NCI-H146 treated with DMSO at 0.1 percent for 48 hours (cell line): ENCODE results near the gene KCNH1.
"Not testable (repeated sequence)": the region's sequence is repeated elsewhere in the genome, so short reads cannot be mapped to it uniquely, and the experiment has no call there.

ENCODE experiments used
- DNase-seq: peaks from one replicate; lab custom pipeline; 2025; ENCODE audit not compliant: unreplicated experiment; lab: John Stamatoyannopoulos, UW

The KCNH1 gene

DNA sequence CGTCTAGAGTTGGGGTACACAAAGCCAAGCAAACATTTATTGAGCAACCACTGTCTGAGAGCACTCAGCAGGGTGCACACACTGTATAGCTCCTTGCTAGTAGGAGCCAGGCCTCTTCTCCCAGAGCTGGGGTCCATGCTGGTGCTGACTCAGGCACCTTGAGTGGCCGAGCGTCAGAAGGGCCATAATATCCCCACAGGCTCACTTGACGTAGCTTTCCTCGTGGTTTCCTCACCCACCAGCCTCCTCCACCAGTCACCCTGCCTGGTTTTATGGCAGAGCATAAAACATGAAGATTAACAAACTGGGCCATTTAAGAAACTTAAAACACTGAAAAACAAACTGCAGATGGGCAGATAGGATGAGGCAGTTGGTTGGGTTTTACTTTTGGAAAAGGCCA is 443.7 kb downstream of the KCNH1 start:
- DNase-seq, result no peak

DNA sequence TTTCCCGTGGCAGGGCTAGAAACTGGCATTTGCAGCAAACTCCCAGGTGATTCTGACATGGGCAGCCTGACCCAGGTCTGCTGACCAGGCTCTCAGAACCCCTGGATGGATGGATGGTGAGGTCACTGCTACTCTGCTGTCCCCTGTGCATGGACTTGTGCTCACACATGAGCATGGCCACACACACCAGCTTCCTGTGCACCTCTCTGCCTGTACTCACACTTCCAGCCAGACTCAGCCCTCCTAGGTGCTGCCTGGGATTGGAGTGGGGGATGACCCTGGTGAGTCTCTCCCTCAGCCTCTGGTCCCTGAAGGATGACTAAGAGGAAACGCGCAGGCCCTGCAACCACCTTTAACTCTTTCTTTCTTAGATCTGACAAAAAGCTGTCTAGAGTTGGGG is 444.1 kb downstream of the KCNH1 start:
- DNase-seq, result no peak

DNA sequence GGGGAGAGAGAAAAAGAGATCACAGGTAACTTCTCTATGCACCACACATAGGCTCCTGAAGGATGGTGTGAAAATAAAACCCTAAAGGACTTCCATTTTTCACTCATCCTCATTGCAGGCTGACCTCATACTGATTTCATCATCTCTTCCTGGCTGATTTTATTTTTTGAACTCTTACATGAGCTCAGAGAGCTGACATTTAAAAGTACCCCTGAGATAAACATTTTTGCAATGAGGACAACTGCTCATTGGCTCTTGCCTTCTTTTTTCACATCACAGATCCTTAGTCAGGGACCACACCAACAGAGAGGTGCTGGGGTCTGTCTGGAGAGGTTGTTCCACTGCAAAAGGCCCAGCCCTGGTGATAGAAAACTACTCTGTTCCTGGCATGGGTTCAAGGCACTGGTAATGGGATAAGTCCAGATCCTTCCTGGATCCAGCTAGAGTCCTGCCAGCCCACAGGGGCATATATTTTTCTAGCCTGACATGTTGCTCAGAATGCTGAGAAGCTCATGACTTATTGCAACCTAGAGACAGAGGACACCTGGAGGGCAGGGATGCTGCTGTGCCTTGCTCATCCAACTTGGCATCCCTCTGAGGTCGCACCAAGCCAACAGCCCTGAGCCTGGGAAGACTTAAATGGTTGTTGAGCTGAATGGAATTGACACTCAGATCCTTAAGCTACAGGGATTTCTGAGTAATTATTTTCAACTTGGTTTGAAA is 445.3 kb downstream of the KCNH1 start:
- DNase-seq, result no peak

DNA sequence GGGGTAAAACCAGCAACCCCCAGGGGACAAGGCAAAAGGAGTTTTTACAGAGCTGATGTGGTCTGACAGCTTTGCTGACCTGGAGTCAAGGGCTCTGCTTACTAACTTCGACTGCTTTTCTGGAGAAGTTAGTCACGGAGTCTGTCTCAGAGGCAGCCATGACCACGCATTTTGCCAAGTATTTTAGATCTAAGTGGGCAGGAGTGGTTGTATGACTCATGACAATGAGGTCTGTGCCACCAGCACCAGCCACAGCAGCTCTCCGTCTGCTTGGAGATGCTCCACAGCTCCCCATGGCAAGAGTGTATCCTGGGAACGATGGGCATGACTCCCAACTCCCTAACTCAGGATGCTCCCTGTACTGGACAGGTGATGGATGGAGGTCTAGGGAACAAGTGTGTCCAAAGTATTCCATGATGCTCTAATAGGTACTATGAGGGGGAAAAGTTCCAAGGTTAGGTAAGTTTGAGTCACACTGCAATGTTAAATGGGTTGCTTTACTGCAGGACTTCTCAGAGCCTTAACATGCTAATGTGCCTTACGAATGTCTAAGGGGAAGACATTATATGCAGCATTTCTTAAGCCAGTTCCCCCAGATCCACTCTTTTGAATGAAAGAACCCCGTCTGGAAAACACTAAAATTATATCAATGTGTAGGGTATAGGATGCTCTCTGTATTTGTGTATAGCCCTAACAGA is 446.2 kb downstream of the KCNH1 start:
- DNase-seq, result no peak

DNA sequence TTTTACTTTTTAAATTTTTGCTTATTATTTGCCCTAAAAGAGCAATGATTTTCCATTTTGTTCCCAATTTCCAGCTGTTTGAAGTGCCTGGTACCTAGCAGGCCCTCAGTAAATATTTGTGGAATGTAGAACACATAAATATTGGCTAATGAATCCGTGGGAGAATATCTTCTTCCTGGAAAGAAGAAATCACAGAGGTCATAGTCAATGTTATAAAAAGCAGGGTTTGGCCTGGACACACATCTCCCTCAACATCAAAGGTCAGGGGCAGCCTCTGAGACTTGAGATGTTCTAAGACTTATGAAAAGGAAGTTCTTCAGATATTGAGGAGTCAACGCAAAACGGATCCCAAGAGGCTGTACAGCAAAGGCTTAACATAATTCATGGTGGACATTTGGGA is 447.1 kb downstream of the KCNH1 start:
- no peak for DNase-seq

DNA sequence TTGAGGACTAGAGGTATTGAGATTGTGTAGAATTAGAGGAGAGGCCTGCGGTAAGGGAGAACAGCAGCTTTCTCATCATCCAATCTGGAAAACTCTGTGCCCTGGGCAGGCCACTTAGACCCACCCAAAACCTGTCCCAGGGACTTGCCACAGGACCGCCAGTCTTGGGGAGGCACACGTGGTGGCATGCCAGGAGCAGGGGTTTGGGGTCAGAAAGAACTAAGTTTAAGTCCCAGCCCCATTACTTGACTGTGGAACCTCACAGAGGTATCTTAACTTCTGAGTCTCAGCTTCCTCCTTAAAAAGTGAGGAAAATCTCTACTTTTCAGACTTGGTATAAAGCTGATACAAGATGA is 448.7 kb downstream of the KCNH1 start:
- DNase-seq, result no peak

DNA sequence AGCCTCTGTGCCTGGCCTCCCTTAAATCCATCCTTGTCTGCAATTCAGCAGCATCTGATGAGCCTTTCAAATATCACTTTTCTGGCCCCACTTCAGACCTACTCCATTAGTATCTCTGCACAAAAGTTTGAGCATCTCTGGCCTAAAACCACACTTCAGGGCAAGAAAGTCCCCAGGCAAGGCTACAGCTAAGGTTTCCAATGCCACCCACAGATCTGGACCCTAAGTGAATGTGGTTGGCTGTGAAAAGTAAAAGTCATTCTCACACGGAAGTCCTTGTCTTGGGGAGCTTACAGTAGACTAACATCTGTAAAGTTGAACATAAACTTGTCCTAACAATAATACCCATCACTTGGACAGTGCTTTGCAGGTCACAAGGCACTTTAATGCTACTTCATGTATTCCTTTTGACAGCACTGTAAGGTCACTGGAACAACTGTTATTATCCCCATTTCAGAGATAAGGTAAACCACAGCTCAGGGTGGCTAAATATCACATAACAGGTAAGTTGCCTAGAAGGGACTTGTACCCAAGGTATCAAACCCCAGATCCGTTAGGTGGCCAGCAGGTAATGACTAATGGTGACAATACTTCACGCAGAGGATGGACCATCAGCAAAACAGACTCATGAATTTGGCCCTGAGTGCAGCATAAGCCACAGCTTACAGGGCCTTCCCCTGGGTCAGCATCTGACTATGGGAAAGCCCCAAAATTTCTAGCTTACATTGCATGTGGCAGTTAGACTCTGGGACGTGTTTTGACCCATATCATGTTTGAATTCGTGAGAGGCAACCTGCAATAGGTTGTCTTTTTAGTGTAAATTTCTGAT is 449.3 kb downstream of the KCNH1 start:
- DNase-seq, result no peak

DNA sequence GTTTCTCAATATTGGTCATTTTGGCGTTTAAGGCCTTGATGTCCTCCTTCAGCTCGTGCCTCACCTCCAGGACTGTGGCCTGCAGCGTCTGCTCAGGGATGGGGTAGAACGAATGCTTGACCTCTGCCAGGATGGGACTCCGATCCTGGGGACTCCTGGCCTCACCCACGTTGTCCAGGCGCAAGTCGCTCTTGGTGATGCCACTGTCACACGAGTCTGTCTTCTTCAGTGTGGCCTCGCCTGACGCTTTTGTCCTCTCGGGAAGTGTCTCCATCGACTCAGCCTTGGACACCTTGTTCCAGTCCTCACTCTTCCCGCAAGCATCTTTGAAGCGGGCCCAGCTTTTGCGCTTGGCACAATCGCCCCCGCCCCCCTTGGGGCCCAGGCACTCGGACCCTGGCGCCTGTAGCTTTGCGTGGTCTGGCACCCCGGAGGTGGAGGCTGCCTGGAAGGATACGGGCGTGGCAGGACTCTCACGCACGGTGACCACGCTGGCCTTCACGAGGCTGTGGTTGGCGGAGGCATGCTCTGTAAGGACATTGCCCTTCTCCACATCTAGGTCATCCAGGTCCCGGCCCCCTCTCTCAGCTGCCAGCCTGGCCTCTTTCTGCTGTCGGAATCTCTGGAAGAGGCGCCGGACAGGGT is 450.4 kb downstream of the KCNH1 start:
- DNase-seq, result no peak

DNA sequence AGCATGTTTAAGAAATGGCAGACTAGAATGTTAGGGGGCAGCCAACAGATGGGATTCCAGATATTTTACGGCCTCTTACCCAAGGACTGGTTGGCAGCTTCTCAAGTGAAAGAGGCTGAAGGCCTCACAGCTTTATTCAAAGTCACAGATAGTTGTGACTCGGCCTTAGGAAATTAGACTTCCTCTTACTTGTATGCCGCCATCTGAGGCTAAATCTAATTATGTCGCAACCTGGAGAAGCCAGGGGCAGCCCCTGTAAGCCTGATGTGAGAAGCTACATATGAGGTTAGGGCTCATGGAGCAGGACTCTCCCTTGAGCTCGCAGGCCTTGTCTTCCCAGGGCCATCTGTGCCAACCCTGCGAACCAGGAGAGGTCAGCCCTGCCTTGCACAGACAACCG is 452.8 kb downstream of the KCNH1 start:
- no peak for DNase-seq

DNA sequence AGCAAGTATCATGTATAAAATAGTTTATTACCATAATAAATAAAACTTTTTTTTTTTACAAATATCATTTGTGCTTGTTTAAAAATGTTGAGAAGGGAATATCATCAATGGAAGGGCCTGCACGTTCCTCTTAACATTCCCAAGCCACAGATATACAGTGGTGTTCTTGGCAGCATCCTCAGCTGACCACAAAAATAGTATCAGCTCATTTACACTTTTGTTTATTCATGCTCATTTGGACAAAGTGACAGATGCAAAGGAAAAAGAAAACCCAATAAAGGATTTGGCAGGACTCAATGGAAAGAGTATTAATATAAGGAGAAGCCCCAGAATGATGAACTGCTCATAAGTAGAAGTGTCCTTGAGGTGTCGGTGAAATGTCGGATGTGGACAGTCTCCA is 455.6 kb downstream of the KCNH1 start:
- no peak for DNase-seq

DNA sequence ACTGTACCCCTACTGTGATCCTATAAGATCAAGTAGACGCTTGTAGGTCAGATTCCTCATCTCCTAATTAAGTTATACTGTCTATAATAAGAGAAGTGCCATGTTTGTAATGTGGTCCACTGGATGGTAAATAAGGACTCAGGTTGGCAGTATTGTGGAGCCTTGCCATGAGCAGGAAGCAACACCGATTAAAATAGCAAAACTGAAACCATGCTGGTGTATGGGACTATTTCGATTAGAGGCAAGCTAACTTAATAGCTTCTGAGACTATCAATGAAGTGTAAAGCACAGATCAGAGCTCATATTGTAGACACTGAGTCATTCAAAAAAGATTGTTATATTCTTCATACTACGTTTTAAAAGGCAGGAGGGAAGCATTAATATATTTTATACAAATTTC is 456.4 kb downstream of the KCNH1 start:
- DNase-seq, result no peak

DNA sequence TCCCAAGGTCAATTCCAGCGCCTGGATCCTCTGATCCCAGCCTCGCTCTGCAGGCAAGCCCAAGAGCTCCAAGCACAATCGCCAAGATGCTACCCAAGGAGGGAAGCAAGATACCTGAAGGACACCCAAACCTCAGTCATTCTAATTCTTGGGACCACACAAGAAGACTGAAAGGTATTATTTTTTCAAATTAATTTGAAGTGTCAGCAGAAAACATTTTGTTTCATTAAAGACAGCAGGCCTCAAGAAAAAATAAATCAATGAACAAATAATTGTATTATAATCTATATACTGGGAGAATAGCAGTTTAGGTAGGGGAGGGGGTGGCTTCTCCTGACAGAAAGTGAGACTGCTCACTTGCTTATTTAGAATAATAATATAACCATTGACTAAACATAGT is 457.4 kb downstream of the KCNH1 start:
- no peak for DNase-seq

DNA sequence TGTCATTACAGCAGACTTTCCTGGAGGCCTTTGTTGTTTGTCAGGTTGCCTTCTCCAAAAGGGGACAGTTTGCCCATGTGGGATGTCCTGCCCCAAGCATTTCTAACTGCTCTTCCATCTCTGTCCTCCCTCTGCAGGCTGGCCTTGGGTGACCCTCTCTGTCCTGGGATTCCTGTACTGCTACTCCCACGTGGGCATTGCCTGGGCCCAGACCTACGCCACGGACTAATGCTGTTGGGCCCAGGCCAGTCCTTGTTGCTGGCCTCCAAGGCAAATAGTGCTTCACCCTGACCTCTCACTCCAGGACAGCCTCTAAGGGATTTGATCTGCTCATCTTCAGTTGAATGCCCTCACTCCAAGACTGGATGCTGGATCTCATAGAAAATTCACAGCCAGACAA is 459.8 kb downstream of the KCNH1 start:
- DNase-seq, result no peak

DNA sequence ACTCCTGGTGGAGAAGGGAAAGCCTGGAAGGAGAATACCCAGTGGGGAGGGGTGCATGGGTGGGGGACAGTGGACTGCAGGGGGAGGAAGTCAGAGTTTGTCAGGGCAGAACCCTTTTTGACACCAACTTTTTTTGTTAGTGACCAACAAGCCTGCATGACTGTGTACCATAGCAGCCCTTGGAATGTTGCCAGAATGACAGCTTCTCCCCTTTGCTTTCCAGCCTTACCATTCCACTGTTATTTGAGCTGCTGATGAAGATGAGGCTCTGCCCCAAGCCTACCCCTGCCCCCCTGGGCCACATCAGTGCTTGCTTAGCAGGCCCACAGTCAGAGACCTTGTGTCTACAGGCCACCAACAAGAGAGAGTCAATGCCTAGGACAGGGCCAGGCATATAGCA is 464.0 kb downstream of the KCNH1 start:
- DNase-seq, result no peak

DNA sequence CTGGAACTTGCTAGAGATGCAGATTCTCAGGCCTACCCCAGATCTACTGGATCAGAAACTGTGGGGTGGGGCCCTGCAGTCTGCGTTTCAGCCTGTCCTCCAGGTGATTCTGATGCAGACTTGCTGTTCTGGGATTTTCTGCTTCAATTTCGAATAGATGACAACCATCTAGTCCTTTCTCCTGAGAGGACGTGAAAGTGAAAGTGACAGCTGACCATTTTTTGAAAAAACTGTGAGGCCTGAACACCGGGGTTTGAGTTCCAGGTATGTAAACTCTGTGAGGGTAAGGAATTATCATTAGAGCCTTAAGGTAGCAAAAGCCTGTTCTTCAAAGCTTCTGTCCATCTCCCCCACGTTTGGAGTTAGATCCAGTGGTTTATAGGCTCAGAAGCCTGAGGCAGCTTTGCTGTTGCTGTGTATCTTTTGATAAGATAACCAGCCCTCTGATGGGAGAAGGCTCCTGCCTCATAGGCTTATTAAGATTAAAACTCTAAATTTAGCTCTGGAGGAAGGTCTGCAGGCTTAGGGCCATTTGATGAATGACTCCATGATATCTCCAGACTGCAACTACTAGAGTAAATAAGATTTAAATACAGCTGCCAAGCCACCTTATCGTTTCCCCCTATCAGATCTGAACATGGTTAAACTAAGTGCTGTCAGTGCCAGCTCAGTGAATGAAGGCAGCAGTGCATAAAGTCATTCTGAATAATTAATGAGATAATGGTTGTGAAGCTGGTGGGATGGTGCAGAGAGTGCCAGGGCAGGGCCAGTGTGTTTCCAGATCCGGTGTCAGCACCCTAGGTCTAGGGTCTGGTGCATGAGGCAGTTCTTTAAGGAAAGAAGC is 470.0 kb downstream of the KCNH1 start:
- DNase-seq, result no peak

DNA sequence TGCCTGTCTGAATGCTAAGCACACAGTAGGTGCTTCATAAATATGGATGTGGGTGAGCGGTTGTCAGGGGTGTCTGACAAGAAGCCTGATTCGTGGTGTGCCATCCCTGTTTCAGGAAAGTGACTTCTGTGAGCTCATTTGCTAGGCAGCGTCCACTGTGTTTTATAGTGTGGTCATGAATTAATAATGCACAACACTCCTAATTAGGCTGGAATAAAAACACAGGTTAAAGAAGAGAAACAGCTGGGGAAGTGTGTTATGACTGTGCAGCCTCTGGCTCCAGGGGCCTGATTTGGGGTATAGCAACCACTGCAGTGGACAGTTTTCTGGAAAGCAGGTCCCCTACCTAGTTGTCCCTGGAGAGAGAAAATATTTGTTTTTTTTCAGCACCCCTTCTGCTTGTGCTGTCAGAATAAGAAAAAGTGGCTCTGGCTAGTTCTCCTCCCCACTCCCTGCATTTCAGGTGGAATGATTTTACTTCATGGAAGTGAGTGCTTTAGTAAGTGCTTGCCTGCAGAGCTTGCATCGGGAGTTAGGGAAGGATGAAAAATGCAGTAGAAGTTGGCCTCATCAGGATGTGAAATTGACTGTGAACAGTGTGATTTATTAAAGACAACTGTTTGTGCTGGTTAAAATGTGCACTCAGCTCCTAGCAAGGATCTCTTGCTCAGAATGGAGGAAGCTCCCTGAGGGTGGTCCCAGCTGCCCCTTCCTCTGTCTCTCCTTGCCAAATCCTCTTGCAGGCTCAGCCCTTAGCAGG is 471.5 kb downstream of the KCNH1 start:
- DNase-seq, result no peak

DNA sequence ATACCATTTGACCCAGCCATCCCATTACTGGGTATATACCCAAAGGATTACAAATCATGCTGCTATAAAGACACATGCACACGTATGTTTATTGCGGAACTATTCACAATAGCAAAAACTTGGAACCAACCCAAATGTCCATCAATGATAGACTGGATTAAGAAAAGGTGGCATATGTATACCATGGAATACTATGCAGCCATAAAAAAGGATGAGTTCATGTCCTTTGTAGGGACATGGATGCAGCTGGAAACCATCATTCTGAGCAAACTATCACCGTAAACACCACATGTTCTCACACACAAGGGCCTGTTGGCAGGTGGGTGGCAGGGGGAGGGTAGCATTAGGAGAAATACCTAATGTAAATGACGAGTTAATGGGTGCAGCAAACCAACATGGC is 472.4 kb downstream of the KCNH1 start:
- not testable (repeated sequence) for DNase-seq

DNA sequence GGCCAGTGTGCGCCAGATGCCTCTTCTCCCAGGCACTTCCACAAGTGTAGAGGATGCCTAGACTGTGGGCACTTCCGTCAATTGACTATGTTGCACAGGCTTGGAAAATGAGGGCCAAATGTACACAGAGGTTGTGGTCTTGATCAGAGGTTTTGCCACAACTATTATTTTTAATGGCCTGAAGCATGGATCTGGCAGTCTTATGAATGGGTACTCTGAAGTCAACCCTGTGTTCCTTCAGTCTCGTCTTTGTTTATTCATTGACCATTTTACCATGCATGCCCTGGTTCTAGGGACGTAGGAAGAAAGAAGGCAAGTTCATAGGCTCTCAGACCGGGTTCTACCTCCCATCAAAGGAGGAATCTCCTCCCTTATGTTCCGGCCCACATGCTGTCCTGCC is 476.1 kb downstream of the KCNH1 start:
- no peak for DNase-seq

DNA sequence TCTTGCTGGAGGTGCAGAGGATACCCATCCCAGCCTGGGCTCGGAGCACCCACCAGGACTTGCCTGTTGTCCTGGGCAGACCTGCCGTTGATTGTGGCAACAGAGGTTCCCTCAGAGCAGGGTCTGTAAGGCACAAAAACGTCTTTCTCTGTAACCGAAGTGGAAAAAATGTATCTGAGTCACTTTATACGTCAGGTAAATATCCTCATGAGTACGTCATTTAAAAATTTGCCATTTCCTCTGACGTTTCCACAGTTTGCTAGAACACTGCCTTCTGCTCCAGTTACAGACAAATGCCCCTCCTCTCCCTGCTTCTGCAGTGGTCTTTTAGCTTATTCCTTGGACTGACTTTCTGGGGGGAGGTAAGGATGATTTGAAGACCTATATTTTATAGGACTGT is 478.4 kb downstream of the KCNH1 start:
- no peak for DNase-seq
